ENCODE data around the gene NARS2. TPM values are rescaled to one million over a fixed set of nuclear protein-coding genes. Genes with fewer than 3 reads are reported as not detected.
A peak's percentile ranks its signal among the peaks of the same experiment; 100 is the strongest.

Gene NARS2
- total and polyA plus RNA-seq, 9 of the 15 experiments (the other 6 are each of a cell fraction or from before 2014, with no cell fraction given), result 26.8 to 48.0 (median 34.2) TPM

- Histone ChIP-seq H4K20me1 (replicated peaks; ENCODE audit: control insufficient read depth, insufficient read depth, low read length) (no peaks in the 10 kb centered on the region), H2AFZ (ENCODE audit: low read depth, low read length) (peak overlapping the region; percentile 99), H3K27me3 (ENCODE audit: control insufficient read depth in 2 of 2, insufficient read depth in 2 of 2, low read length in 2 of 2) (no peaks in the 10 kb centered on the region), H3K9me1 (ENCODE audit: control insufficient read depth, insufficient read depth, low read length) (no peaks in the 10 kb centered on the region), H3K27ac (ENCODE audit: extremely low read depth, low read depth, low read length) (peak overlapping the region; percentile 60), H3K79me2 (ENCODE audit: control insufficient read depth, insufficient read depth, low read length) (peaks cover 29% of the 10 kb centered on the region), H3K4me1 (replicated peaks in 1 of 2; ENCODE audit: control insufficient read depth in 2 of 2, insufficient read depth in 2 of 2, low read length in 2 of 2) (peaks cover 6 to 12% of the 10 kb centered on the region in 2 experiments; a peak in 3 of 5 replicates), H3K9me3 (replicated peaks; ENCODE audit: control insufficient read depth, insufficient read depth, low read depth, low read length) (no peaks in the 10 kb centered on the region), H3K36me3 (ENCODE audit: control insufficient read depth, insufficient read depth, low read length) (peaks cover 18% of the 10 kb centered on the region; the same call in 1 of the 3 replicates), H3K4me2 (ENCODE audit: insufficient read depth, low read length) (peak overlapping the region; percentile 92), H3K9ac (ENCODE audit: insufficient read depth in 1 of 2, low read depth in 2 of 2, low read length in 2 of 2) (peak overlapping the region; percentile 80 to 95; a peak in 3 of 4 replicates), H3K4me3 (peak overlapping the region; percentile 75)
- ChIA-PET POLR2A (interaction anchor here (0.6 to 1.1 kb wide), 3 partner anchors 10 to 31 kb away, joined by 3 to 6 read pairs (median 3); no protein-coding TSS in a partner anchor), CTCF (ENCODE audit: low intra/inter-chr PET ratio) (no interaction called here)
- DNase-seq (ENCODE audit: extremely low read depth in 1 of 4, low spot score in 3 of 4) (no peak), FAIRE-seq (no peak), ATAC-seq (no peak)
- intact Hi-C loops (cut with micrococcal nuclease), result no loop called here
- in situ Hi-C loops (cut with MboI), result no loop called here
- WGBS (ENCODE audit: insufficient coverage, low coverage, missing lambda C conversion rate), result 44% methylated on average over 10 of the region's 10 CpGs
- TF ChIP-seq ELF4 (CRISPR knock-in tag; IDR thresholded peaks at IDR 0.05), result no peak
- TF ChIP-seq TRIM24 (IDR thresholded peaks at IDR 0.05), result 0 out of 4 replicates have a peak, but pooled peaks of 1 of the 2 experiments have one; percentile 4
- no peak for TF ChIP-seq NFIC (IDR thresholded peaks at IDR 0.05)
- peak in 1 of 2 experiments; percentile 46; a peak in 1 of 4 replicates for TF ChIP-seq FOXA3 (CRISPR knock-in tag; conservative IDR thresholded peaks at IDR 0.05 in 1 of 2, IDR thresholded peaks at IDR 0.05 in 1 of 2)
- 0 out of 2 replicates have a peak, but pooled peaks have one; percentile 5 for TF ChIP-seq HLTF (IDR thresholded peaks at IDR 0.05)
- TF ChIP-seq, protein P1, sequence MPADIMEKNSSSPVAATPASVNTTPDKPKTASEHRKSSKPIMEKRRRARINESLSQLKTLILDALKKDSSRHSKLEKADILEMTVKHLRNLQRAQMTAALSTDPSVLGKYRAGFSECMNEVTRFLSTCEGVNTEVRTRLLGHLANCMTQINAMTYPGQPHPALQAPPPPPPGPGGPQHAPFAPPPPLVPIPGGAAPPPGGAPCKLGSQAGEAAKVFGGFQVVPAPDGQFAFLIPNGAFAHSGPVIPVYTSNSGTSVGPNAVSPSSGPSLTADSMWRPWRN (IDR thresholded peaks at IDR 0.05; ENCODE audit: low read depth), result 0 out of 2 replicates have a peak, but pooled peaks have one; percentile 7
- no peak for TF ChIP-seq NR4A1 (CRISPR knock-in tag; IDR thresholded peaks at IDR 0.05)
- TF ChIP-seq NR4A1 (tag; IDR thresholded peaks at IDR 0.05), result no peak
- no TSS peak for BruUV-seq (replicated peaks)
These were observed 814 bp upstream of the NARS2 start for GRCh38 chr11:78575478-78575877.

Data from K562 (cell line).